ENCODE results near the gene CTXN1.
A peak's percentile ranks its signal among the peaks of the same experiment; 100 is the strongest.
"Not testable (repeated sequence)": the region's sequence is repeated elsewhere in the genome, so short reads cannot be mapped to it uniquely, and the experiment has no call there.

CTXN1 gene

DNA sequence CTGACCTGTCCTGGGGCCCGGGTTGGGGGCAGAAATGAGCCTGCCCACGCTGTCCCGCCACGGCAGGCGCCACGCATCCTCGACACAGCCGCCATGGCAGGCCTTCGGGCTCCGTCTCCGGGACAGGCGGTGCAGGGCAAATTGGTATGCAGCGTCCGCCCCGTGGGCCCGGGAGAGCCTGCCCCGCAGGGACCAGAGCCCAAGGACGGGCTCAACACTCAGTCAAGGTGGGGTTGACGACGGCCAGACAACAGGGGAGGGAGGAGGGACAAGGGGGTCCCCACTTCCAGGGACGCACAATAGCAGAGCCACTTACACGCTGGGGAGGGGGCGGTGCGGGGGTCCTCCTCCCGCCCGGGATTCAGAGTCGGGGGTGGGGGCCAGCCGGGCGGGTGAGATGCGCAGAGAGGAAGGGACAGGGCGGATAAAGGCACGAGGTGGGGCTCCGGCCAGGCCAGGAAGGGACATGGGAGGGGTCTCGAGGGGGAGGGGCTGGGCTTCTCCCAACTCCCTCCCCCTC lies 1.2 kb downstream of the CTXN1 start:
- no peak for DNase-seq

GRCh38 chr19:7924241-7924640 lies 1.7 kb downstream of the CTXN1 start:
- no peak for DNase-seq

- no peak for DNase-seq
Measured at GRCh38 chr19:7923295-7924191, 2.4 kb downstream of the CTXN1 start.

DNA sequence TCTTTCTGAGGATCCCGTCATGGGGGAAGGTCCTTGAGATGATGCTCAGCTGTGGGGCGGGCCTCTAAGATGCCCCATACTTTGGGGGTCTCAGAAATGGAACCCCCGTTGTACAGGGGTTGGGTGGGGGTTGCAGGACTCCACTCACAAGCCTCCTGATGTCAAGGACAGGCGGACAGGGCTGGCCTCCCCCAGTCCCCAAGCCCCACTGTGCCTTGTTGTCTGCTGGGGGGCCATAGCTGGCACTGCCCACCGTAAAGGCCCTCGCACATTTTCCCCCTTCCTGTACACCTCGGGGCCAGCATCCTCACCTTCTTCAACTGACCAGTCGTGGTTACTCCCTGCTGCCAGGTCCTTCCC lies 3.1 kb downstream of the CTXN1 start:
- no peak for DNase-seq

- DNase-seq: no peak
Measured at GRCh38 chr19:7921967-7922835, 3.7 kb downstream of the CTXN1 start.

GRCh38 chr19:7921302-7921966 lies 4.5 kb downstream of the CTXN1 start:
- DNase-seq: no peak

DNA sequence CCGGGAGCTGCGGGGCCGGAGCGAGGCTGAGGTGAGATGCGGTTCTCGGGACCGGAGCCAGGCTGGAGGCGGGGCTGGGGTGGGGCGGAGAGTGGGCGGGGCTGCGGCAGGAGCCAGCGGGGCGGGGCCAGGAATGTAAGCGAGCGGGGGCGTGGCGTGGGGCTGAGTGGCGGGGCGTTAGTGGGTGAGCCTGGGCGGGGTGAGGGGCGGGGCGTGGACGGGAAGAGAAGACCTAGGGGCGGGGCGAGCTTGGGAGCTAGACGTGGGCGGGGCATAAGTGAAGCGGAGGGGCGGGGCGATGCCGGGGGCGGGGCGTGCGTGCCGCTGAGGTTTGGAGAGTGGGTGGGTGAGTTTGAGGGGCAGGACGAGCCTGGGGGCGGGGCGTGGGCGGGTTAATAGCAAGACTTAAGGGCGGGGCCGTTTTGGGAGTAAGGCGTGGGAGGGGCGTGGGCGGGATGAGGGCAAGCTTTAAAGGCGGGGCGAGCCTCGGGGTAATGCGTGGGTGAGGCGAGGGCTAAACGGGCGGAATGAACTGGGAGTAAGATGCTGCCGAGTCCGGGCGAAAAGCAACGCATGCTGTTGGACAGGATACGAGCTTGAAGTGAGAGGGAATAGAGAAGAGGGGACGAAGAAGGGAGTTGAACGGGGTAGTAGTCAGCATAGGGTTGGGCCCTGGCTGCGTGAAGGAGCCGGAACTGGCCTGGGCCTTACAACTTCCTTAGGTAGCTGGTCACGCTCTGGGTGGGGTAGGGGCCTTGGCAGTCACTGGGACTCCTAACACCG lies 5.2 kb downstream of the CTXN1 start:
- DNase-seq: peak; percentile 99

- DNase-seq: peak; percentile 97
Measured at GRCh38 chr19:7919610-7920518, 6.1 kb downstream of the CTXN1 start, which contains the start of gene SNAPC2. TSS of gene SNAPC2 (plus strand) at chr19:7920338. CDS start at chr19:7920367, 29 bp downstream.

DNA sequence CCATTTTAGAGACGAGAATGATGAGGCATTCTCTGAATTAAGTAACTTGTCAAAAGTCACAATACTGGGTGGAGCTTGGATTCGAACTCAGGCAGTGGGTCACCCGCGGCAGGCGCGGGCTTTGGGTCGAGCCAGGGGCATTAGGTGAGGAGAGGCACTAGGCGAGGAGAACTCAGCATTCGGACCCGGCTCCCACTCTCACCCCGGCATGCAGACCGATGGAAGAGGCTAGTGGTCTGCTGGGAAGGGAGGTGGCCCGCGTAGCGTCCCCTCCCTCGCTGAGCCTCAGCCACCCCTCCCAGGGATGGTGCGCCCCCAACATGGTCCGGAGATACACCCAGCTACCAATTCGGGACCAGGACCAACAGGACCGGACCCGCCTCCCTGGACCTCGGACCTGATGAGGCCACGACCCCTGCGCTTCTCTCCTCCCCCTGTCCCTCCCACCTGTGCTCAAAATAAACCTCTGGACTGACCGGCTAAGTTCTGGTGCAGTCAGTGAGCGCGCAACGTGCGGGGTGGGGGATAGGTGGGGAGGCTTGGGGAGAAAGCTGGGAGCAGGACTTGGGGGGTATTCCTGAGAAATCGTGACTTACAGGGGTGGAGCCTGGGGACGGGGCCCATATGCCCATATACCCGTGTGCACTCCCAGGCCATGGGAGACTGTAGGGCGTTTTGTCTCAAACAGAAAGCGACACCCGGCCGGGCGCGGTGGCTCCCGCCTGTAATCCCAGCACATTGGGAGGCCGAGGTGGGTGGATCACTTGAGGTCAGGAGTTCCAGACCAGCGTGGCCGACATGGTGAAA lies 7.1 kb downstream of the CTXN1 start:
- no peak for DNase-seq

- DNase-seq: not testable (repeated sequence)
Measured at GRCh38 chr19:7918062-7918614, 7.8 kb downstream of the CTXN1 start.

GRCh38 chr19:7917267-7918061 lies 8.5 kb downstream of the CTXN1 start:
- DNase-seq: peak; percentile 69

DNA sequence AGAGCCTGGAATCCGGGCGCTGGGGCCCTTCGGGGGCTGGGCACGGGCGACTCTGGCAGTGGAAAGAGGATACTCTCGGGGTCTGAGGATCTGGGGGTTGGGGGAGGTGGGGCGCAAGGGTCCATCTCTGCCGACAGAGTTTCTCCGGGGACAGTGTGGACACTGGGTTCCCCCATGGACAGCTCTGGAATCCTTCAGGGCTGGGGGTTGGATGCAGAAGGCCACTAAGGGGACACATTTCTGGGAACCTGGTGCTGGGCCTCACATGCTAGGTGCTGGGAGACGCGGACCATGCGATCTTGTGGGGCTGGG lies 9.0 kb downstream of the CTXN1 start:
- DNase-seq: no peak

- peak; percentile 59 for DNase-seq
Measured at GRCh38 chr19:7916103-7916954, 9.6 kb downstream of the CTXN1 start.

DNA sequence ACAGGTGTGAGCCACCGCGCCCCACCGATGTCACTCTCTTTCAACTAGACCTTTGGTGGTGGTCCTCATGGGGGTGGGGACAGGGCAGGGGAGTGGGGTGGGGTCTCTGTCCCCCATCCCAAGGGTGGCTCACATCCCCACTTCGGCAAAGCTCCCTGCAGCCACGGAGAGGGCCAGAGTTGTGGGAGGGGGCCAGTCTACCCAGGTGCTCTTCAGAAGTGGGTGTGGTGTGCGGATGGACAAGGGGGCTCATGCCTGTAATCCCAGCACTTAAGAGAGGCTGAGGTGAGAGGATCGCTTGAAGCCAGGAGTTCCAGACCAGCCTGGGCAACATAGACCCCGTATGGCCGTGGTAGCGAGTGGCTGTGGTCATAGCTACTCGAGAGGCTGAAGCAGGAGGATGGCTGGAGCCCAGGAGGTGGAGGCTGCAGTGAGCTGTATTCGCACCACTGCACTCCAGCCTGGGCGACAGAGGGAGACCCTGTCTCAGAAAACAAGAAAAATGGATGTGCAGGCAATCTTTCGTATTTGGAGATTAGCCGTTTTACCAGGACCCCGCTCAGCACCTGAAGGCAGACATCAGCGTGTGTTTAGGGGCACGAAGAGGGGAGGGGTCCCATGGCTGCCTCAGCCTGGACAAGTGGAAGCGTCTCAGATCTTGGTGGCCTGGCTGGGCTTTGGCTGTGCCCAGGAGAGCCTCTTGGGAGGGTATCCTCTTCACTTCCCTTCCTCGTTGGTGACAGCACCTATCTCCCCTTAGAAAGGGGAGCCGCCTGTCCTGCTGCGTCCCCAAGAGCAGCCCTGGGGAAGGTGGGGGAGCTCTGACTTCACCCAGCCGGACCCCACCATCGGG lies 10.5 kb downstream of the CTXN1 start:
- no peak for DNase-seq

DNA sequence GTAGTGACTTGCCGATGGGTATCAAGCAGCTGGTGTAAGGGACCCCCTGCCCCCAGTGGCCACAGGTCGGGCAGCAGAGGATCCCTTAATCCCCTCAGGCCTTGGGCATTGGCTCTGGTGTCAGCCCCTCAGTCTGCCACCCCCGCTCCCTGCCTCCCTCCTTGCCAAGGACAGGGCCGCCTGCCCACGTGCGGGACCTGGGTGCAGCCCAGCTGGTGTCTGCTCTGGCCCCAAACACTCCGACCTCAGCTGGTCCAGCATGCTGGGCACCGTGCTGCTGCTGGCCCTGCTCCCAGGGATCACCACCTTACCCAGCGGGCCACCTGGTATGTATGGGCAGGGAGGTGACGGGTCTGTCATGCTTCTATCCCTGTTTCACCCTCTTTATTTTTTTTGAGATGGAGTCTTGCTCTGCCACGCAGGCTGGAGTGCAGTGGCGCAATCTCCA lies 11.3 kb downstream of the CTXN1 start, which contains the start of gene TGFBR3L:
Gene TGFBR3L (plus strand): TSS at position 233 of the 448 bp plus-strand sequence.
- DNase-seq: no peak

DNA sequence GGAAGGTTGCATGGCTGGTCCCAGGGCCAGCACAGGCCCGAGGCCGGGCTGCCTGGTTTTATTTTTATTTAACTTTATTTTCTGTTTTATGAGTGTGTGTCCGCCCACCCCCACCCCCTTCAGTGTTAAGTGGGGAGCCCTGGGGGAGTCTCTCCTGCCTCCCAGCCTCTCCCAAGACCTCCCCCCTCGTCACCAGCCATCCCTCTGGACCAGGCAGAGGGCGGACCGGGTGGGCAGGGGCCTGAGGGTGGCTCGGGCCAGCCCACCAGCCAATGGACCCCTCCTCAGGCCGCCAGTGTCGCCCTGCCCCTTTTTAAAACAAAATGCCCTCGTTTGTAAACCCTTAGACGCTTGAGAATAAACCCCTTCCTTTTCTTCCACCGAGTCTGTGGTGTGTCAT lies 11.8 kb downstream of the CTXN1 start:
- no peak for DNase-seq

DNA sequence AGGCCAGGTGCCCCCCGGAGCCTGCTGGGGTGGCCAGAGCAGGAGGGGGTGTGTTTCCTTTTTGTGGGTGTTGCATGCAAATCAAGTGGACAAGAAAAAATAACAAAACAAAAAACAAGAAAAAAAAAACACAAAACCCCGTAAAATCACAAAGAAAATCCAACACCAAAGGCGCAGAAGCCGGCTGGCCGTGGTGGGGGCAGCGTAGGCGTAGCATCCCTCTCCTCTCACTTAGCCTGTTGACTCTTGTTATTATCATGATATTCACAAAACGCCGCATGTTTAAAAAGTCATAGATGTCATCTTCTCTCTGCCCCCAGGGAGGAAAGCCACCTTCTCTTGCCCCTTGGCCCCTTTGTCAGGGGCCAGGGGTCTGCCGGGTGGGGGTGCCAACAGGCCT lies 12.3 kb downstream of the CTXN1 start:
- DNase-seq: no peak
